Measurements from ENCODE around the gene CDSN. TPM values are rescaled to one million over a fixed set of nuclear protein-coding genes. Genes with fewer than 3 reads are reported as not detected.
"Not testable (repeated sequence)": the region's sequence is repeated elsewhere in the genome, so short reads cannot be mapped to it uniquely, and the experiment has no call there.

The CDSN gene
- total RNA-seq, 5 donors from 2014 or later (not counting 1 experiment from before 2014, with no cell fraction given): not detected

DNA sequence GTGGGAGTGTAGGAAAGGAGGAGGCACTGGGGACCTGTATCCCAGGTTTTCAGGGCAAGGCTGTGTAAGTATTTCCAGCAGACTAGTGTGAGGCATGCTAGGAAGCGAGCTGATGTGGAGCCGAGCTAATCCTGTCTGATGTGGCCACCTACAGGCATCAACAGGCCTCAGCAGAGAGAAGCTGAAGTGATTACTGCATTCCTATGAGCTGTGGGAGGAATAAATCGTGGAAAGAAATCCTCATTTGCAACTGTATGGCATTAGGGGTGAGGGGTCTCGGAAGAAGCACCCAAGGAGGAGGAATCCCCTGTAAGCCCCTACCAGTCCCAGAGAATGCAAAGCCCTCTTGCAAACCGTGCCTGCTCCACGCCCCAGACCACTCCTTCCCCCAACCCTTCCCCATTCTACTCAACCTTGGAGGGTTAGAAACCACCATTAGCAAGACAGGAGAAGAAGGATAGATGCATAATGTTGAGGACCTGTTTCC, 49.5 kb downstream of the CDSN start:
- Mint-ChIP-seq H3K27me3 (peaks cover 0 to 2% of the 10 kb centered on the region in 2 donors), H3K4me3 (no peak overlapping the region), H3K4me1 (peaks cover 0 to 2% (median 0%) of the 10 kb centered on the region in 3 donors), H3K9me3 (no peaks in the 10 kb centered on the region), H3K36me3 (no peaks in the 10 kb centered on the region), H3K27ac (no peak overlapping the region)
- no peak for DNase-seq
- CTCF ChIA-PET: interaction anchor here in 1 of 2 donors (0.9 to 1.2 kb wide), 2 partner anchors 9 to 243 kb away, joined by 3 to 4 read pairs; no protein-coding TSS in a partner anchor
- WGBS (ENCODE audit: insufficient coverage): 35% methylated on average over 2 of the region's 6 CpGs
- no peak for ATAC-seq (replicated peaks in 1 of 4)
- Histone ChIP-seq H3K4me1 (ENCODE audit: control insufficient read depth in 1 of 2, extremely low read depth in 1 of 2, insufficient read depth in 2 of 2, low read length in 2 of 2) (peaks cover 0 to 2% of the 10 kb centered on the region in 2 experiments), H3K9me3 (no peaks in the 10 kb centered on the region), H3K27ac (ENCODE audit: low read length) (no peak overlapping the region), H3K27me3 (replicated peaks in 1 of 2; ENCODE audit: control insufficient read depth in 2 of 2, extremely low read depth in 1 of 2, insufficient read depth in 2 of 2, low read length in 1 of 2) (peaks cover 0 to 3% of the 10 kb centered on the region in 2 experiments), H3K4me3 (ENCODE audit: control insufficient read depth in 1 of 2, extremely low read depth in 1 of 2, low read length in 1 of 2) (no peak overlapping the region), H3K36me3 (ENCODE audit: control insufficient read depth in 2 of 2, extremely low read depth in 1 of 2, insufficient read depth in 1 of 2, low read length in 1 of 2) (no peaks in the 10 kb centered on the region)
- POLR2A ChIA-PET: no interaction called here

DNA sequence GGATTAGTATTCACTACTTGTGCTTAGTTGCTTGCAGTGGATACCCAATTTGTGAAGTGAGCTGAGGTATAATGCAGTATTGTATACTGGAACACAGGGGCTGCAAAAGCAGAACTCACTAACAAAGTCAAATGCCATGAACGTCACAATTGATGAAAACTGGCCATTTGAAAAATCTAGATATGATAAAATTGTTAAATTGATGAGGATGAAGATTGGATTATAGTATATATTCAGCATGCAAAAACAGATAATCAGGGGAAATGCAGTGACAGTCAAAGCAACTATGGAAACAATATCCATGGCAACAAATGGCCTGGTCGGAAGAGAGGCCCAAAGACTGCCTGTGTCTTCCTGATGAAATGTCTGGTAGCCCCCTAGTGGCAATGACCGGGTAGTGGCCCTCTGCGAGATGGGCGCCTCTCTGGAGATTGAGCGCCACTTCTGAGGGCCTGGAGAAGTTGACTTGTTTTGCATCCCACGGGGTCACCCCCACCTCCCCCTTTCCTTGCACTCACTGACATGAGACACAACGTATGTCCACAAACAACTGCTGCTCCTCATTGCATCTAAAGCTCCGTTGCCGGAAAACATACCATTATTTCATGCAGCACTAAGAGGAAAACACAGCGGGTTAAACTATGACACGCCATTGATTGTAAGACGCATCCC, 51.4 kb downstream of the CDSN start:
- Mint-ChIP-seq H3K27ac (no peak overlapping the region), H3K4me3 (no peak overlapping the region), H3K4me1 (peaks cover 0 to 2% (median 0%) of the 10 kb centered on the region in 3 donors), H3K9me3 (no peaks in the 10 kb centered on the region), H3K27me3 (peaks cover 0 to 2% of the 10 kb centered on the region in 2 donors), H3K36me3 (no peaks in the 10 kb centered on the region)
- H3K9me3 ChIP-seq: no peaks in the 10 kb centered on the region
- H3K27ac ChIP-seq (ENCODE audit: low read length): no peak overlapping the region
- WGBS (ENCODE audit: insufficient coverage): 25% methylated on average over 4 of the region's 13 CpGs
- H3K4me1 ChIP-seq (ENCODE audit: control insufficient read depth in 1 of 2, extremely low read depth in 1 of 2, insufficient read depth in 2 of 2, low read length in 2 of 2): peaks cover 0 to 2% of the 10 kb centered on the region in 2 experiments
- peaks cover 0 to 3% of the 10 kb centered on the region in 2 experiments for H3K27me3 ChIP-seq (replicated peaks in 1 of 2; ENCODE audit: control insufficient read depth in 2 of 2, extremely low read depth in 1 of 2, insufficient read depth in 2 of 2, low read length in 1 of 2)
- ChIA-PET POLR2A (interaction anchor here in 1 of 2 donors (0.7 kb wide), 1 partner anchor 539 kb away, joined by 3 read pairs; no protein-coding TSS in a partner anchor), CTCF (interaction anchor here in 1 of 2 donors (1.1 to 1.4 kb wide), 2 partner anchors 11 to 155 kb away, joined by 3 read pairs; partner anchors contain the start of gene VARS2)
- peak; percentile 73 to 91 (median 87) for ATAC-seq (replicated peaks in 1 of 4)
- H3K4me3 ChIP-seq (ENCODE audit: control insufficient read depth in 1 of 2, extremely low read depth in 1 of 2, low read length in 1 of 2): no peak overlapping the region
- H3K36me3 ChIP-seq (ENCODE audit: control insufficient read depth in 2 of 2, extremely low read depth in 1 of 2, insufficient read depth in 1 of 2, low read length in 1 of 2): no peaks in the 10 kb centered on the region
- peak in 34 of 35 experiments; percentile 25 to 83 (median 62) for DNase-seq

DNA sequence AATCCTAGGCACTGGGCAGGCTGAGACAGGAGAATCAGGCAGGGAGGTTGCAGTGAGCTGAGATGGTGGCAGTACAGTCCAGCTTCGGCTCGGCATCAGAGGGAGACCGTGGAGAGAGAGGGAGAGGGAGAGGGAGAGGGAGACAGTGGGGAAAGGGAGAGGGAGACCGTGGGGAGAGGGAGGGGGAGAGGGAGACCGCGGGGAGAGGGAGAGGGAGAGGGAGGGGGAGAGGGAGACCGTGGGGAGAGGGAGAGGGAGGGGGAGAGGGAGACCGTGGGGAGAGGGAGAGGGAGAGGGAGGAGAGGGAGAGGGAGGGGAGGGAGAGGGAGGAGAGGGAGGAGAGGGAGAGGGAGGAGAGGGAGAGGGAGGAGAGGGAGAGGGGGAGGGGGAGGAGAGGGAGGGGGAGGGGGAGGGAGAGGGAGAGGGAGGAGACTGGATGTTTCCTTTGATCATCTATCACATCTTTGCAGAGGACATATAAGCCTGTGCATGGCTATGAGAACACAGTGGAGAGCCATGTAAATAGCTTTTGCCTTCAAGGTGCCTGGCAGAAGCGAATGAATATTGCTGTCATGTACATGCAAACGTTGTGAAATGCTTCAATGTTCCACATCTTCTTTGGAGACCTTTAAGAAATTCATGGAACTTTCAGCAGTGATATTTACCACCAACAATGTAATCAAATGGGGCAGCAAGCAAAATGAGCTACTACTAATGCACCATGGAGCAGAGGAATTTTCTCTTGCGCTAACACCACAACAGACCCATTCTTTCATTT, 52.2 kb downstream of the CDSN start:
- WGBS (ENCODE audit: insufficient coverage): 96% methylated on average over 3 of the region's 11 CpGs
- ChIA-PET CTCF (interaction anchor here in 1 of 2 donors (1.1 kb wide), 1 partner anchor 12 kb away, joined by 3 read pairs; no protein-coding TSS in a partner anchor), POLR2A (interaction anchor here in 1 of 2 donors (0.7 kb wide), 1 partner anchor 538 kb away, joined by 3 read pairs; no protein-coding TSS in a partner anchor)

DNA sequence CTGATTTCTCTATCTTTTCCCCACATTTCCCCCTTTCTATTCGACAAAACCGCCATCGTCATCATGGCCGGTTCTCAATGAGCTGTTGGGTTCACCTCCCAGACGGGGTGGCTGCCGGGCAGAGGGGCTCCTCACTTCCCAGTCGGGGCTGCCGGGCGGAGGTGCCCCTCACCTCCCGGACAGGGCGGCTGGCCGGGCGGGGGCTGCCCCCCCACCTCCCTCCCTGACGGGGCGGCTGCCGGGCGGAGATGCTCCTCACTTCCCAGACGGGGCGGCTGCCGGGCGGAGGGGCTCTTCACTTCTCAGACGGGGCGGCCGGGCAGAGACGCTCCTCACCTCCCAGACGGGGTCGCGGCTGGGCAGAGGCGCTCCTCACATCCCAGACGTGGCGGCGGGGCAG, 53.2 kb downstream of the CDSN start:
- DNase-seq; H3K4me3 ChIP-seq (ENCODE audit: control insufficient read depth in 1 of 2, extremely low read depth in 1 of 2, low read length in 1 of 2); H3K4me1 Mint-ChIP-seq; CTCF ChIA-PET; H3K36me3 Mint-ChIP-seq; POLR2A ChIA-PET; H3K27ac Mint-ChIP-seq; H3K27ac ChIP-seq (ENCODE audit: low read length); H3K9me3 ChIP-seq; H3K27me3 Mint-ChIP-seq; ATAC-seq (replicated peaks in 1 of 4); H3K4me1 ChIP-seq (ENCODE audit: control insufficient read depth in 1 of 2, extremely low read depth in 1 of 2, insufficient read depth in 2 of 2, low read length in 2 of 2); H3K9me3 Mint-ChIP-seq; H3K27me3 ChIP-seq (replicated peaks in 1 of 2; ENCODE audit: control insufficient read depth in 2 of 2, extremely low read depth in 1 of 2, insufficient read depth in 2 of 2, low read length in 1 of 2); H3K36me3 ChIP-seq (ENCODE audit: control insufficient read depth in 2 of 2, extremely low read depth in 1 of 2, insufficient read depth in 1 of 2, low read length in 1 of 2); H3K4me3 Mint-ChIP-seq: not testable (repeated sequence)
- WGBS (ENCODE audit: insufficient coverage): 80% methylated on average over 1 of the region's 32 CpGs

More for the DNA sequence above, 52.2 kb downstream of the CDSN start:
- H3K36me3 Mint-ChIP-seq; H3K9me3 Mint-ChIP-seq; H3K4me3 Mint-ChIP-seq; ATAC-seq (replicated peaks in 1 of 4); H3K4me1 ChIP-seq (ENCODE audit: control insufficient read depth in 1 of 2, extremely low read depth in 1 of 2, insufficient read depth in 2 of 2, low read length in 2 of 2); H3K4me3 ChIP-seq (ENCODE audit: control insufficient read depth in 1 of 2, extremely low read depth in 1 of 2, low read length in 1 of 2); H3K27ac ChIP-seq (ENCODE audit: low read length); H3K27me3 ChIP-seq (replicated peaks in 1 of 2; ENCODE audit: control insufficient read depth in 2 of 2, extremely low read depth in 1 of 2, insufficient read depth in 2 of 2, low read length in 1 of 2); H3K36me3 ChIP-seq (ENCODE audit: control insufficient read depth in 2 of 2, extremely low read depth in 1 of 2, insufficient read depth in 1 of 2, low read length in 1 of 2); H3K4me1 Mint-ChIP-seq; H3K9me3 ChIP-seq; DNase-seq; H3K27me3 Mint-ChIP-seq; H3K27ac Mint-ChIP-seq: not testable (repeated sequence)

DNA sequence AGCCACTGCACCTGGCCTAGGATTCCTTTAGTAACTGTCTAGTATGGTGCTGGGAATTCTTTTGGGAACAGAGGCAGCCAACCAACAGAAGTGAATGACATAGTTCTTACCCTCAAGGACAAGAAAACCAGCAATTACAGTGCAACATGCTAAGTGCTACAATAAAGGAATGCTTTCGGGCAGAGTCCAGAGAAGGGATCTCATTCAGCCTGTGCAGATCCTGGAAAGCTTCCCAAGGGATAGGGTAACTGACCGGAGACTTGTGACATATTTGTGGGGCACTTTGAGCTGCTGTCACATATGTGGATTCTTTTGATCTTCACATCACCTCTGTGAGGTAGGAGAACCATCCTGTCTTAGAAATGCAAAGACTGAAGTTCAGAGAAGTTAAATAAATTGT, 54.7 kb downstream of the CDSN start:
- ChIA-PET CTCF (no interaction called here), POLR2A (no interaction called here)
- ATAC-seq (replicated peaks in 1 of 4): no peak
- H3K36me3 Mint-ChIP-seq: no peaks in the 10 kb centered on the region
- Histone ChIP-seq H3K9me3 (no peaks in the 10 kb centered on the region), H3K36me3 (ENCODE audit: control insufficient read depth in 2 of 2, extremely low read depth in 1 of 2, insufficient read depth in 1 of 2, low read length in 1 of 2) (no peaks in the 10 kb centered on the region), H3K4me3 (ENCODE audit: control insufficient read depth in 1 of 2, extremely low read depth in 1 of 2, low read length in 1 of 2) (no peak overlapping the region), H3K27ac (ENCODE audit: low read length) (no peak overlapping the region), H3K4me1 (ENCODE audit: control insufficient read depth in 1 of 2, extremely low read depth in 1 of 2, insufficient read depth in 2 of 2, low read length in 2 of 2) (peaks cover 0 to 2% of the 10 kb centered on the region in 2 experiments), H3K27me3 (replicated peaks in 1 of 2; ENCODE audit: control insufficient read depth in 2 of 2, extremely low read depth in 1 of 2, insufficient read depth in 2 of 2, low read length in 1 of 2) (peaks cover 0 to 4% of the 10 kb centered on the region in 2 experiments)
- peaks cover 2 to 4% of the 10 kb centered on the region in 2 donors for H3K27me3 Mint-ChIP-seq
- no peak overlapping the region for H3K27ac Mint-ChIP-seq
- H3K4me3 Mint-ChIP-seq: no peak overlapping the region
- peaks cover 0 to 2% (median 0%) of the 10 kb centered on the region in 3 donors for H3K4me1 Mint-ChIP-seq
- WGBS (ENCODE audit: insufficient coverage): 57% methylated on average over 1 of the region's 2 CpGs
- DNase-seq: no peak
- no peaks in the 10 kb centered on the region for H3K9me3 Mint-ChIP-seq

Measured in T-cell (primary cell).